H1 (cell line): ENCODE results near the gene CDK5RAP2. TPM values are rescaled to one million over a fixed set of nuclear protein-coding genes. Genes with fewer than 3 reads are reported as not detected.

Experiments used
- CTCF ChIA-PET: fragments of 300-600 bp; sonication (Branson Sonifier 250); formaldehyde crosslinking; loops from one replicate; lab custom pipeline; 2021; ENCODE audit not compliant: partially characterized antibody; lab: Charles Lee
- POLR2A ChIA-PET: fragments of 300-600 bp; sonication (Branson Sonifier 250); formaldehyde crosslinking; loops from one replicate; lab custom pipeline; 2021; ENCODE audit warnings: inconsistent platforms; ENCODE audit not compliant: partially characterized antibody; lab: Charles Lee
- DNase-seq, 2 experiments: peaks; one replicate each; pipeline versions ENCODE4 v3.0.0 to v3.0.0-alpha.2; 2010 to 2022; ENCODE audit warnings: low spot score in 2 of 2, low read depth in 1 of 2, mixed read lengths in 1 of 2
- FAIRE-seq: peaks from 2 replicates; lab custom pipeline; 2011; peaks lifted over from hg19 to GRCh38; lab: Jason Lieb, UNC
- H2AFZ ChIP-seq: 2 replicates; pipeline ENCODE4 v1.8.1; 2012; ENCODE audit warnings: low read length, inconsistent platforms
- H2AK5ac ChIP-seq: 2 replicates; pipeline ENCODE4 v1.6.1; 2013; ENCODE audit warnings: low read depth, low read length
- H2BK120ac ChIP-seq: replicated peaks from 2 replicates; pipeline ENCODE3; 2013; ENCODE audit warnings: low read depth, low read length, inconsistent platforms
- H2BK12ac ChIP-seq: 2 replicates; pipeline ENCODE4 v1.6.1; 2013; ENCODE audit warnings: low read depth, low read length
- H2BK15ac ChIP-seq: 2 replicates; pipeline ENCODE4 v1.6.1; 2013; ENCODE audit warnings: low read length
- H2BK20ac ChIP-seq: 2 replicates; pipeline ENCODE4 v1.6.1; 2013; ENCODE audit warnings: low read length
- H2BK5ac ChIP-seq: 2 replicates; pipeline ENCODE4 v1.6.1; 2013; ENCODE audit warnings: low read depth, low read length
- H3K14ac ChIP-seq: 2 replicates; pipeline ENCODE4 v1.6.1; 2013; ENCODE audit warnings: inconsistent platforms; ENCODE audit not compliant: insufficient read length
- H3K18ac ChIP-seq: 2 replicates; pipeline ENCODE4 v1.6.1; 2013; ENCODE audit warnings: low read length; ENCODE audit errors: extremely low read depth
- H3K23ac ChIP-seq: 2 replicates; pipeline ENCODE4 v1.6.1; 2013; ENCODE audit warnings: inconsistent platforms; ENCODE audit not compliant: insufficient read length
- H3K23me2 ChIP-seq: 2 replicates; pipeline ENCODE4 v1.6.1; 2013; ENCODE audit warnings: low read depth, low read length
- H3K27ac ChIP-seq: 2 replicates; pipeline ENCODE4 v1.6.1; 2011; ENCODE audit warnings: low read depth, low read length, inconsistent platforms
- H3K27me3 ChIP-seq, 4 experiments: replicated peaks in 1 of 4; 1 replicate in 1 of 4; 2 replicates in 3 of 4; pipeline versions ENCODE4 v1.6.1 to v1.8.1; 2011 to 2013; ENCODE audit warnings: low read length in 3 of 4, mild to moderate bottlenecking in 3 of 4, inconsistent platforms in 2 of 4, mixed read lengths in 2 of 4, moderate library complexity in 1 of 4; ENCODE audit not compliant: control insufficient read depth in 3 of 4, insufficient read depth in 3 of 4; ENCODE audit errors: extremely low read depth in 1 of 4
- H3K36me3 ChIP-seq, 4 experiments: 2 replicates each; pipeline versions ENCODE4 v1.6.1 to v1.8.1; 2011 to 2013; ENCODE audit warnings: mild to moderate bottlenecking in 4 of 4, low read length in 3 of 4, moderate library complexity in 2 of 4, control low read depth in 1 of 4, inconsistent platforms in 1 of 4; ENCODE audit not compliant: insufficient read depth in 4 of 4, control insufficient read depth in 2 of 4
- H3K4ac ChIP-seq: replicated peaks from 2 replicates; pipeline ENCODE3; 2013; ENCODE audit warnings: low read length, low read depth, mixed read lengths, inconsistent platforms; ENCODE audit not compliant: insufficient read length
- H3K4me1 ChIP-seq, 4 experiments: replicated peaks in 1 of 4; 1 replicate in 1 of 4; 2 replicates in 3 of 4; pipeline versions ENCODE4 v1.6.1 to v1.8.1; 2011 to 2013; ENCODE audit warnings: low read length in 3 of 4, inconsistent platforms in 2 of 4, mixed read lengths in 1 of 4; ENCODE audit not compliant: insufficient read depth in 4 of 4, control insufficient read depth in 3 of 4
- H3K4me2 ChIP-seq, 2 experiments: 2 replicates each; pipeline versions ENCODE4 v1.6.1 to v1.8.1; 2011 to 2013; ENCODE audit warnings: low read depth in 2 of 2, low read length in 2 of 2, control low read depth in 1 of 2, inconsistent platforms in 1 of 2, mild to moderate bottlenecking in 1 of 2; ENCODE audit not compliant: insufficient read depth in 1 of 2
- H3K4me3 ChIP-seq, 4 experiments: fragments of 200-600, 300-600 bp in 1 of 4; sonication (generic), shearing (Covaris generic), sonication (Bioruptor Twin) in 1 of 4; 2 replicates each; pipeline versions ENCODE4 v1.5.1 to v1.8.1; 2011 to 2016; ENCODE audit warnings: low read length in 4 of 4, low read depth in 3 of 4, control low read depth in 2 of 4, inconsistent platforms in 2 of 4, mild to moderate bottlenecking in 2 of 4, mixed read lengths in 1 of 4, moderate library complexity in 1 of 4; ENCODE audit not compliant: insufficient read depth in 2 of 4; ENCODE audit errors: extremely low read depth in 1 of 4
- H3K56ac ChIP-seq: replicated peaks from 2 replicates; pipeline ENCODE3; 2013; ENCODE audit warnings: low read depth, mild to moderate bottlenecking, mixed read lengths, low read length, inconsistent platforms; ENCODE audit not compliant: insufficient read length
- H3K79me1 ChIP-seq: 2 replicates; pipeline ENCODE4 v1.6.1; 2013; ENCODE audit warnings: low read depth, low read length, control low read depth
- H3K79me2 ChIP-seq, 2 experiments: 2 replicates each; pipeline versions ENCODE4 v1.6.1 to v1.8.1; 2012 to 2013; ENCODE audit warnings: low read length in 2 of 2, mild to moderate bottlenecking in 2 of 2, inconsistent platforms in 1 of 2; ENCODE audit not compliant: insufficient read depth in 2 of 2, control insufficient read depth in 1 of 2
- H3K9ac ChIP-seq, 4 experiments: replicated peaks in 1 of 4; 1 replicate in 1 of 4; 2 replicates in 3 of 4; pipeline versions ENCODE4 v1.6.1 to v1.8.1; 2011 to 2013; ENCODE audit warnings: low read depth in 3 of 4, low read length in 3 of 4, control low read depth in 2 of 4, mild to moderate bottlenecking in 2 of 4, moderate library complexity in 2 of 4, inconsistent platforms in 1 of 4; ENCODE audit errors: extremely low read depth in 1 of 4
- H3K9me3 ChIP-seq, 2 experiments: 2 replicates each; pipeline versions ENCODE4 v1.6.1 to v1.8.1; 2012 to 2013; ENCODE audit warnings: mild to moderate bottlenecking in 2 of 2, moderate library complexity in 2 of 2, control low read depth in 1 of 2, inconsistent platforms in 1 of 2, low read depth in 1 of 2, low read length in 1 of 2, mixed read lengths in 1 of 2; ENCODE audit not compliant: insufficient read depth in 2 of 2
- H4K20me1 ChIP-seq, 2 experiments: replicated peaks in 1 of 2; 2 replicates each; pipeline versions ENCODE3 to v1.8.1; 2011 to 2013; ENCODE audit warnings: inconsistent platforms in 2 of 2, low read length in 2 of 2, mild to moderate bottlenecking in 1 of 2; ENCODE audit not compliant: insufficient read depth in 2 of 2, control insufficient read depth in 1 of 2
- H4K5ac ChIP-seq: 2 replicates; pipeline ENCODE4 v1.6.1; 2013; ENCODE audit warnings: low read length, low read depth, mixed read lengths, inconsistent platforms; ENCODE audit not compliant: insufficient read length
- H4K8ac ChIP-seq: 2 replicates; pipeline ENCODE4 v1.8.0; 2013; ENCODE audit warnings: mild to moderate bottlenecking, moderate library complexity, low read length, inconsistent platforms; ENCODE audit not compliant: insufficient read depth; ENCODE audit errors: extremely low read depth
- H4K91ac ChIP-seq: replicated peaks from 2 replicates; pipeline ENCODE3; 2013; ENCODE audit warnings: low read length, mixed read lengths, inconsistent platforms; ENCODE audit not compliant: insufficient read length
- BCL11A ChIP-seq, 2 experiments: IDR thresholded peaks; one replicate each; pipeline ENCODE4 v1.6.1; 2011; ENCODE audit warnings: low read depth in 2 of 2, low read length in 2 of 2, mild to moderate bottlenecking in 2 of 2
- CHD1 ChIP-seq: IDR thresholded peaks from 2 replicates; pipeline ENCODE4 v1.6.1; 2012; ENCODE audit warnings: low read depth, low read length, improper control_type of control experiment
- POU5F1 ChIP-seq: IDR thresholded peaks from 2 replicates; pipeline ENCODE4 v1.6.1; 2011; ENCODE audit warnings: low read depth, mild to moderate bottlenecking, low read length, moderate library complexity
- SP4 ChIP-seq: IDR thresholded peaks from 2 replicates; pipeline ENCODE4 v1.6.1; 2012; ENCODE audit warnings: low read length, inconsistent platforms
- SRF ChIP-seq: IDR thresholded peaks from 2 replicates; pipeline ENCODE4 v1.6.1; 2011; ENCODE audit warnings: mild to moderate bottlenecking, low read depth, low read length, moderate library complexity
- TBP ChIP-seq: IDR thresholded peaks from 2 replicates; pipeline ENCODE4 v1.6.1; 2011; ENCODE audit warnings: low read depth, low read length, improper control_type of control experiment
- WGBS, 2 experiments: shearing (Covaris generic) in 1 of 2; methylation state at CpG; one replicate each; pipeline versions ENCODE4 v1.1.6 to v1.1.7; 2013 to 2015; ENCODE audit warnings: low lambda C conversion rate in 2 of 2, mixed read lengths in 2 of 2, inconsistent platforms in 1 of 2, low coverage in 1 of 2, missing lambda C conversion rate in 1 of 2; ENCODE audit not compliant: insufficient replicate concordance in 2 of 2, insufficient coverage in 1 of 2, insufficient read length in 1 of 2; ENCODE audit errors: extremely low coverage in 1 of 2, missing lambda C conversion rate in 1 of 2; 5-methylcytosine and 5-hydroxymethylcytosine counted together
- polyA plus RNA-seq, 7 experiments: library from polyadenylated mRNA; depleted of rRNA in 3 of 7; stranded (reverse) in 5 of 7; unstranded in 2 of 7; fragments of >200 nt in 5 of 7; fragments of 200-250 nt in 2 of 7; gene quantifications; 1 replicate in 5 of 7; 2 replicates in 1 of 7; 4 replicates in 1 of 7; pipeline versions ENCODE4 v1.2.1 to v1.2.3, GENCODE V29; 2011 to 2013; ENCODE audit warnings: missing spikeins in 2 of 7, mixed read lengths in 2 of 7
- total RNA-seq: library from RNA; stranded (reverse); fragmentation: NEBNext Ultra II Directional; extraction: Animal tissue kit (Norgen Biotek cat#: 25700); gene quantifications from 2 replicates; pipeline ENCODE4 v1.2.1, GENCODE V29; 2021

The CDK5RAP2 gene
- total and polyA plus RNA-seq, 2 of the 8 experiments (the other 6 are each of a cell fraction or from before 2014, with no cell fraction given), result 19.8 to 49.4 TPM

DNA sequence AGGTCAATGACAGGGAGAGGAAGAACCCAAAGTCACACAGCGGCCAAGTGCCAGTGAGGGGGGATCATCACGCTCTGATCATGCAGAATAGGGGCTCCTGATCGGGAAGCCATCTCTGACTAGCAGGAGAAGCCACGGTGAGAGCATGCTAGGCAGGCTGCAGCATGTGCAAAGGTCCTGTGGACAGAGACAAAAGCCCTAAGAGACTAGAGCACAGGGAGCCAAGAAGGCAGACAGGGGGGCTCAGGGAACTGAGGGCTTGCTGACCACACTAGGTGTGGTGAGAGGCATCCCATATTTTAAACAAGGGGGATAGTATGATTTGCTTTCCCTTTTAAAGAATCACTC is 195.1 kb downstream of the CDK5RAP2 start:
- no peak overlapping the region for H2BK12ac ChIP-seq
- H3K27me3 ChIP-seq, result no peaks in the 10 kb centered on the region; a peak in 1 of 7 replicates
- ChIA-PET CTCF (interaction anchor here (1.0 to 2.4 kb wide), 2 partner anchors 36 to 54 kb away, joined by 3 to 8 read pairs; no protein-coding TSS in a partner anchor), POLR2A (interaction anchor here (1.1 to 1.7 kb wide), 2 partner anchors 26 to 28 kb away, joined by 3 to 5 read pairs; no protein-coding TSS in a partner anchor)
- no peak for DNase-seq
- H3K56ac ChIP-seq, result no peak overlapping the region
- H3K4me2 ChIP-seq, result no peak overlapping the region
- no peaks in the 10 kb centered on the region for H3K79me1 ChIP-seq
- H3K4ac ChIP-seq, result no peak overlapping the region
- no peak overlapping the region for H2BK15ac ChIP-seq
- H3K4me1 ChIP-seq, result 0 out of 7 replicates have a peak, but pooled peaks cover 0 to 7% (median 0%) of the 10 kb centered on the region in 4 experiments
- no peak overlapping the region for H2BK5ac ChIP-seq
- H3K4me3 ChIP-seq, result no peak overlapping the region
- no peak overlapping the region for H4K91ac ChIP-seq
- H3K9me3 ChIP-seq, result no peaks in the 10 kb centered on the region
- H2BK20ac ChIP-seq, result no peak overlapping the region
- H3K18ac ChIP-seq, result no peak overlapping the region
- no peak overlapping the region for H2AFZ ChIP-seq
- no peaks in the 10 kb centered on the region for H3K79me2 ChIP-seq
- H3K27ac ChIP-seq, result no peak overlapping the region
- H4K5ac ChIP-seq, result no peak overlapping the region
- no peak overlapping the region for H3K14ac ChIP-seq
- no peak overlapping the region for H2BK120ac ChIP-seq
- FAIRE-seq, result no peak
- no peaks in the 10 kb centered on the region for H4K20me1 ChIP-seq
- H3K23ac ChIP-seq, result no peak overlapping the region
- H3K9ac ChIP-seq, result no peak overlapping the region
- WGBS, 2 experiments, result 98% methylated on average over 4 of the region's 4 CpGs; no CpG with 5 or more reads in 1 of the 2 experiments
- H4K8ac ChIP-seq, result no peak overlapping the region
- no peaks in the 10 kb centered on the region for H3K23me2 ChIP-seq
- no peak overlapping the region for H2AK5ac ChIP-seq
- peaks cover 3 to 10% (median 6%) of the 10 kb centered on the region in 4 experiments; a peak in 5 of 8 replicates for H3K36me3 ChIP-seq
- TF ChIP-seq SP4 (no peak), SRF (no peak), CHD1 (no peak), POU5F1 (no peak), BCL11A (IDR thresholded peaks at IDR 0.05; ENCODE audit: low read depth in 2 of 2, low read length in 2 of 2) (no peak), TBP (no peak)
